GM12878 (cell line): ENCODE data around the gene REXO2. TPM values are rescaled to one million over a fixed set of nuclear protein-coding genes. Genes with fewer than 3 reads are reported as not detected.

Source experiments
- ATAC-seq: fragments of 200-7000 bp; cut with Tn5 transposase; 3 replicates; pipeline ENCODE4 v1.9.1; 2020; ENCODE audit warnings: mild to moderate bottlenecking, moderate library complexity
- BruUV-seq: library from RNA; stranded (reverse); fragments of 400-500 nt; replicated peaks from 2 replicates; lab custom pipeline; 2021; lab: Mats Ljungman, UMichigan
- CTCF ChIA-PET: fragments of 300-600 bp; sonication (Branson Sonifier 250); formaldehyde crosslinking; extraction: SDS; loops from one replicate; lab custom pipeline; 2021; ENCODE audit warnings: inconsistent platforms; lab: Yijun Ruan, JAX
- POLR2A ChIA-PET: fragments of 350-600 bp; formaldehyde crosslinking; extraction: SDS; loops from one replicate; lab custom pipeline; 2021; ENCODE audit warnings: inconsistent platforms; lab: Charles Lee
- RAD21 ChIA-PET: fragments of 300-600 bp; sonication (Branson Sonifier 250); formaldehyde crosslinking; loops from one replicate; lab custom pipeline; 2023; ENCODE audit warnings: antibody characterized with exemption; ENCODE audit not compliant: unreplicated experiment; lab: Charles Lee
- SMC1A ChIA-PET: fragments of 300-600 bp; sonication (Branson Sonifier 250); formaldehyde crosslinking; loops from one replicate; lab custom pipeline; 2023; ENCODE audit not compliant: unreplicated experiment, uncharacterized antibody; lab: Charles Lee
- DNase-seq: peaks from one replicate; pipeline ENCODE4 v3.0.0-alpha.2; 2011; ENCODE audit warnings: low read depth, low spot score
- FAIRE-seq: peaks from 3 replicates; lab custom pipeline; 2011; peaks lifted over from hg19 to GRCh38; lab: Jason Lieb, UNC
- H2AFZ ChIP-seq: 2 replicates; pipeline ENCODE4 v1.6.0; 2011; ENCODE audit warnings: low read depth, low read length, control low read depth; ENCODE audit not compliant: control insufficient read depth
- H3K27ac ChIP-seq: 2 replicates; pipeline ENCODE4 v1.5.1; 2011; ENCODE audit warnings: control low read depth; ENCODE audit not compliant: control insufficient read depth, insufficient read depth
- H3K27me3 ChIP-seq, 2 experiments: replicated peaks in 1 of 2; 2 replicates each; pipeline versions ENCODE4 v1.6.0 to v1.6.1; 2011; ENCODE audit warnings: low read length in 1 of 2; ENCODE audit not compliant: control insufficient read depth in 2 of 2, insufficient read depth in 2 of 2
- H3K36me3 ChIP-seq, 2 experiments: 2 replicates each; pipeline ENCODE4 v1.5.1; 2011; ENCODE audit warnings: low read length in 1 of 2; ENCODE audit not compliant: control insufficient read depth in 2 of 2, insufficient read depth in 2 of 2
- H3K4me1 ChIP-seq: 2 replicates; pipeline ENCODE4 v1.6.1; 2011; ENCODE audit warnings: mild to moderate bottlenecking, low read length, moderate library complexity, mixed read lengths; ENCODE audit not compliant: control insufficient read depth, insufficient read depth
- H3K4me2 ChIP-seq: 2 replicates; pipeline ENCODE4 v1.6.0; 2011; ENCODE audit warnings: control low read depth; ENCODE audit not compliant: control insufficient read depth, insufficient read depth
- H3K4me3 ChIP-seq: fragments of 200-600 bp; sonication (generic); 2 replicates; pipeline ENCODE4 v1.5.1; 2016
- H3K79me2 ChIP-seq: 2 replicates; pipeline ENCODE4 v1.6.0; 2011; ENCODE audit warnings: low read length; ENCODE audit not compliant: control insufficient read depth, insufficient read depth
- H3K9ac ChIP-seq: 2 replicates; pipeline ENCODE4 v1.8.0; 2011; ENCODE audit warnings: low read length, control low read depth, mixed read lengths; ENCODE audit not compliant: control insufficient read depth, insufficient read depth
- H3K9me3 ChIP-seq: replicated peaks from 3 replicates; pipeline ENCODE4 v1.5.1; 2011; ENCODE audit warnings: mild to moderate bottlenecking, low read length; ENCODE audit not compliant: control insufficient read depth, insufficient read depth
- H4K20me1 ChIP-seq: 2 replicates; pipeline ENCODE4 v1.6.0; 2011; ENCODE audit not compliant: control insufficient read depth, insufficient read depth
- ASH2L ChIP-seq: fragments of 300-600, 200-600 bp; sonication (generic); IDR thresholded peaks from 2 replicates; pipeline ENCODE4 v1.6.1; 2017; ENCODE audit warnings: low read depth, mild to moderate bottlenecking, borderline replicate concordance
- SIX5 ChIP-seq: IDR thresholded peaks from 2 replicates; pipeline ENCODE4 v1.6.1; 2011; ENCODE audit warnings: mild to moderate bottlenecking, low read depth, low read length, moderate library complexity; ENCODE audit not compliant: severe bottlenecking
- SMAD1 ChIP-seq: fragments of 450-650 bp; IDR thresholded peaks from 2 replicates; pipeline ENCODE4 v1.6.1; 2018; ENCODE audit warnings: mild to moderate bottlenecking, low read depth; ENCODE audit not compliant: partially characterized antibody
- ZNF207 ChIP-seq: fragments of 450-650 bp; IDR thresholded peaks from 2 replicates; pipeline ENCODE4 v1.6.1; 2014; ENCODE audit warnings: antibody characterized with exemption, mild to moderate bottlenecking, borderline replicate concordance
- WGBS: methylation state at CpG from one replicate; pipeline ENCODE4 v1.1.6; 2016; ENCODE audit warnings: low lambda C conversion rate; ENCODE audit not compliant: insufficient replicate concordance, insufficient coverage; ENCODE audit errors: missing lambda C conversion rate; 5-methylcytosine and 5-hydroxymethylcytosine counted together
- in situ Hi-C: fragments of 300-500 bp; cut with MboI; formaldehyde crosslinking; loops from 9 replicates; pipeline ENCODE4 v1.14.3; 2018; ENCODE audit warnings: mixed read lengths
- intact Hi-C: fragments of 100-400 bp; cut with micrococcal nuclease; formaldehyde crosslinking; loops from one replicate; pipeline ENCODE4 v1.14.2; 2022; ENCODE audit not compliant: unreplicated experiment
- polyA plus RNA-seq, 11 experiments: library from polyadenylated mRNA; depleted of rRNA in 4 of 11; unstranded in 6 of 11; stranded (reverse) in 5 of 11; fragments of >200 nt; fragmentation: Nextera tagmentation in 4 of 11; fragmentation: Illumina TruSeq in 1 of 11; extraction: Ambion mirVana in 4 of 11; extraction: Trizol in 1 of 11; gene quantifications; 1 replicate in 1 of 11; 2 replicates in 10 of 11; pipeline versions ENCODE4 v1.2.1 to v1.2.3, GENCODE V29; 2011 to 2016; ENCODE audit warnings: inconsistent platforms in 2 of 11, missing spikeins in 2 of 11, low read depth in 1 of 11
- total RNA-seq, 4 experiments: library from RNA; depleted of rRNA in 3 of 4; stranded (reverse); fragments of >200 nt in 3 of 4; fragmentation: Illumina TruSeq in 1 of 4; extraction: Trizol in 1 of 4; gene quantifications; 2 replicates each; pipeline versions ENCODE4 v1.2.1 to v1.2.3, GENCODE V29; 2013 to 2021
- TF ChIP-seq, protein P1 (sequence below): IDR thresholded peaks from 2 replicates; pipeline ENCODE4 v1.6.1; 2012; ENCODE audit warnings: low read length, inconsistent platforms
- TF ChIP-seq, protein P2 (sequence below): IDR thresholded peaks from 2 replicates; pipeline ENCODE4 v1.6.1; 2011; ENCODE audit warnings: low read depth, low read length, improper control_type of control experiment, borderline replicate concordance
- TF ChIP-seq, protein P3 (sequence below): IDR thresholded peaks from 2 replicates; pipeline ENCODE4 v1.6.1; 2012; ENCODE audit warnings: low read depth, low read length, improper control_type of control experiment

Gene REXO2
- total and polyA plus RNA-seq, 10 of the 15 experiments (the other 5 are each of a cell fraction or from before 2014, with no cell fraction given): 3.3 to 12.5 (median 5.3) TPM

- FAIRE-seq: no peak
- no peaks in the 10 kb centered on the region for H3K9me3 ChIP-seq
- no peak overlapping the region for H3K27ac ChIP-seq
- H3K4me2 ChIP-seq: no peak overlapping the region
- POLR2A ChIA-PET: no interaction called here
- H3K9ac ChIP-seq: no peak overlapping the region
- no peak overlapping the region for H3K4me3 ChIP-seq
- SMC1A ChIA-PET: no interaction called here
- WGBS: 73% methylated on average over 7 of the region's 7 CpGs
- TF ChIP-seq, protein P1, sequence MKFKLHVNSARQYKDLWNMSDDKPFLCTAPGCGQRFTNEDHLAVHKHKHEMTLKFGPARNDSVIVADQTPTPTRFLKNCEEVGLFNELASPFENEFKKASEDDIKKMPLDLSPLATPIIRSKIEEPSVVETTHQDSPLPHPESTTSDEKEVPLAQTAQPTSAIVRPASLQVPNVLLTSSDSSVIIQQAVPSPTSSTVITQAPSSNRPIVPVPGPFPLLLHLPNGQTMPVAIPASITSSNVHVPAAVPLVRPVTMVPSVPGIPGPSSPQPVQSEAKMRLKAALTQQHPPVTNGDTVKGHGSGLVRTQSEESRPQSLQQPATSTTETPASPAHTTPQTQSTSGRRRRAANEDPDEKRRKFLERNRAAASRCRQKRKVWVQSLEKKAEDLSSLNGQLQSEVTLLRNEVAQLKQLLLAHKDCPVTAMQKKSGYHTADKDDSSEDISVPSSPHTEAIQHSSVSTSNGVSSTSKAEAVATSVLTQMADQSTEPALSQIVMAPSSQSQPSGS: no peak
- no peak for TF ChIP-seq SMAD1
- TF ChIP-seq, protein P2, sequence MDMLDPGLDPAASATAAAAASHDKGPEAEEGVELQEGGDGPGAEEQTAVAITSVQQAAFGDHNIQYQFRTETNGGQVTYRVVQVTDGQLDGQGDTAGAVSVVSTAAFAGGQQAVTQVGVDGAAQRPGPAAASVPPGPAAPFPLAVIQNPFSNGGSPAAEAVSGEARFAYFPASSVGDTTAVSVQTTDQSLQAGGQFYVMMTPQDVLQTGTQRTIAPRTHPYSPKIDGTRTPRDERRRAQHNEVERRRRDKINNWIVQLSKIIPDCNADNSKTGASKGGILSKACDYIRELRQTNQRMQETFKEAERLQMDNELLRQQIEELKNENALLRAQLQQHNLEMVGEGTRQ: no peak
- no peak for TF ChIP-seq SIX5
- TF ChIP-seq ASH2L: no peak
- no peak for TF ChIP-seq ZNF207
- TF ChIP-seq, protein P3, sequence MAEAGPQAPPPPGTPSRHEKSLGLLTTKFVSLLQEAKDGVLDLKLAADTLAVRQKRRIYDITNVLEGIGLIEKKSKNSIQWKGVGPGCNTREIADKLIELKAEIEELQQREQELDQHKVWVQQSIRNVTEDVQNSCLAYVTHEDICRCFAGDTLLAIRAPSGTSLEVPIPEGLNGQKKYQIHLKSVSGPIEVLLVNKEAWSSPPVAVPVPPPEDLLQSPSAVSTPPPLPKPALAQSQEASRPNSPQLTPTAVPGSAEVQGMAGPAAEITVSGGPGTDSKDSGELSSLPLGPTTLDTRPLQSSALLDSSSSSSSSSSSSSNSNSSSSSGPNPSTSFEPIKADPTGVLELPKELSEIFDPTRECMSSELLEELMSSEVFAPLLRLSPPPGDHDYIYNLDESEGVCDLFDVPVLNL: no peak
- DNase-seq: no peak
- no peaks in the 10 kb centered on the region; a peak in 1 of 4 replicates for H3K27me3 ChIP-seq
- CTCF ChIA-PET: no interaction called here
- BruUV-seq: no TSS peak
- H3K79me2 ChIP-seq: no peaks in the 10 kb centered on the region
- in situ Hi-C loops (no loop called here), intact Hi-C loops (no loop called here)
- no peaks in the 10 kb centered on the region for H3K4me1 ChIP-seq
- H3K36me3 ChIP-seq: no peaks in the 10 kb centered on the region
- RAD21 ChIA-PET: no interaction called here
- H2AFZ ChIP-seq: no peak overlapping the region
- no peak for ATAC-seq
- no peaks in the 10 kb centered on the region for H4K20me1 ChIP-seq
Observed at GRCh38 chr11:114440971-114441763, 1.9 kb downstream of the REXO2 start.
